ENCODE measurements around the gene AKT3. TPM values are rescaled to one million over a fixed set of nuclear protein-coding genes. Genes with fewer than 3 reads are reported as not detected.

AKT3 gene
- total RNA-seq, 4 donors from 2014 or later, result 51.7 to 84.1 (median 71.1) TPM

- 95 to 98% methylated on average over 2 of the region's 2 CpGs for WGBS, 2 donors
- Histone ChIP-seq H3K9me3 (no peaks in the 10 kb centered on the region), H3K4me1 (peaks cover 0 to 3% of the 10 kb centered on the region in 2 donors), H3K36me3 (no peaks in the 10 kb centered on the region), H3K27me3 (no peaks in the 10 kb centered on the region), H3K27ac (no peak overlapping the region), H3K4me3 (replicated peaks in 1 of 3) (no peak overlapping the region)
- intact Hi-C loops (cut with DNase I), result no loop called here
- DNase-seq, result no peak
- TF ChIP-seq CTCF (IDR thresholded peaks at IDR 0.05) (no peak), POLR2A (IDR thresholded peaks at IDR 0.05) (no peak)
Observed at GRCh38 chr1:243706563-243706962, 143.5 kb downstream of the AKT3 start.

GRCh38 chr1:243705585-243705984, 144.5 kb downstream of the AKT3 start:
- WGBS, 2 donors, result 84 to 88% methylated on average over 4 of the region's 4 CpGs
- H3K4me3 ChIP-seq (replicated peaks in 1 of 3), result no peak overlapping the region
- H3K27ac ChIP-seq, result no peak overlapping the region
- H3K36me3 ChIP-seq, result no peaks in the 10 kb centered on the region
- no peaks in the 10 kb centered on the region for H3K27me3 ChIP-seq
- no peak for DNase-seq
- H3K9me3 ChIP-seq, result no peaks in the 10 kb centered on the region
- intact Hi-C loops (cut with DNase I), result no loop called here
- peaks cover 0 to under 1% of the 10 kb centered on the region in 2 donors for H3K4me1 ChIP-seq
- TF ChIP-seq CTCF (IDR thresholded peaks at IDR 0.05), result no peak
- no peak for TF ChIP-seq POLR2A (IDR thresholded peaks at IDR 0.05)

GRCh38 chr1:243701872-243702271, 148.2 kb downstream of the AKT3 start:
- peaks cover 7 to 12% of the 10 kb centered on the region in 2 donors for H3K4me1 ChIP-seq
- TF ChIP-seq POLR2A (IDR thresholded peaks at IDR 0.05) (no peak), CTCF (IDR thresholded peaks at IDR 0.05) (no peak)
- intact Hi-C loops (cut with DNase I), result no loop called here
- H3K36me3 ChIP-seq, result no peaks in the 10 kb centered on the region
- no peak overlapping the region for H3K4me3 ChIP-seq (replicated peaks in 1 of 3)
- no peaks in the 10 kb centered on the region for H3K9me3 ChIP-seq
- H3K27me3 ChIP-seq, result no peaks in the 10 kb centered on the region
- WGBS, 2 donors, result 93 to 96% methylated on average over 3 of the region's 3 CpGs
- DNase-seq, result no peak
- no peak overlapping the region for H3K27ac ChIP-seq

- Histone ChIP-seq H3K27me3 (no peaks in the 10 kb centered on the region), H3K36me3 (peaks cover 0 to 3% of the 10 kb centered on the region in 2 donors), H3K27ac (no peak overlapping the region), H3K9me3 (no peaks in the 10 kb centered on the region), H3K4me3 (replicated peaks in 1 of 3) (no peak overlapping the region), H3K4me1 (peaks cover 3 to 4% of the 10 kb centered on the region in 2 donors)
- 69 to 72% methylated on average over 1 of the region's 1 CpG for WGBS, 2 donors
- intact Hi-C loops (cut with DNase I), result no loop called here
- no peak for DNase-seq
- TF ChIP-seq POLR2A (IDR thresholded peaks at IDR 0.05) (no peak), CTCF (IDR thresholded peaks at IDR 0.05) (no peak)
Observed at GRCh38 chr1:243693800-243694199, 156.2 kb downstream of the AKT3 start.

- no peak for TF ChIP-seq POLR2A (IDR thresholded peaks at IDR 0.05)
- no peak for TF ChIP-seq CTCF (IDR thresholded peaks at IDR 0.05)
- Histone ChIP-seq H3K9me3 (no peaks in the 10 kb centered on the region), H3K27ac (no peak overlapping the region), H3K27me3 (no peaks in the 10 kb centered on the region), H3K4me3 (replicated peaks in 1 of 3) (no peak overlapping the region), H3K4me1 (no peaks in the 10 kb centered on the region), H3K36me3 (peaks cover 0 to 3% of the 10 kb centered on the region in 2 donors)
- intact Hi-C loops (cut with DNase I), result no loop called here
- no peak for DNase-seq
- WGBS, 2 donors, result 93 to 100% methylated on average over 1 of the region's 1 CpG
Observed at GRCh38 chr1:243686159-243686558, 163.9 kb downstream of the AKT3 start.

All from thyroid gland (tissue), 4 donors.